Neural progenitor cell (in vitro differentiated cells): ENCODE measurements around the gene ANAPC10. TPM values are rescaled to one million over a fixed set of nuclear protein-coding genes. Genes with fewer than 3 reads are reported as not detected.
A peak's percentile ranks its signal among the peaks of the same experiment; 100 is the strongest.
"Not testable (repeated sequence)": the region's sequence is repeated elsewhere in the genome, so short reads cannot be mapped to it uniquely, and the experiment has no call there.

ENCODE experiments used
- DNase-seq: peaks from one replicate; pipeline ENCODE4 v3.0.0-alpha.2; 2016; ENCODE audit warnings: low spot score
- H2AFZ ChIP-seq: fragments of 200-600 bp; sonication (generic); replicated peaks from 2 replicates; pipeline ENCODE4 v1.6.1; 2016; ENCODE audit warnings: antibody characterized with exemption
- H3F3A ChIP-seq: fragments of 200-600 bp; sonication (generic); 2 replicates; pipeline ENCODE4 v1.6.1; 2016; ENCODE audit warnings: antibody characterized with exemption, low read depth
- H3K27ac ChIP-seq: fragments of 200-600 bp; sonication (generic); 2 replicates; pipeline ENCODE4 v1.5.1; 2016; ENCODE audit warnings: mild to moderate bottlenecking
- H3K27me3 ChIP-seq: fragments of 200-600 bp; sonication (generic); 2 replicates; pipeline ENCODE4 v1.6.1; 2016; ENCODE audit warnings: mild to moderate bottlenecking, moderate library complexity
- H3K36me3 ChIP-seq: fragments of 200-600 bp; sonication (generic); 2 replicates; pipeline ENCODE4 v1.5.1; 2016
- H3K4me1 ChIP-seq: fragments of 200-600 bp; sonication (generic); 2 replicates; pipeline ENCODE4 v1.6.1; 2016; ENCODE audit warnings: mixed run types
- H3K4me2 ChIP-seq: fragments of 200-600 bp; sonication (generic); 2 replicates; pipeline ENCODE4 v1.6.1; 2016
- H3K4me3 ChIP-seq: fragments of 200-600 bp; sonication (generic); 2 replicates; pipeline ENCODE4 v1.5.1; 2016
- H3K79me2 ChIP-seq: fragments of 200-600 bp; sonication (generic); 2 replicates; pipeline ENCODE4 v1.6.1; 2016; ENCODE audit warnings: low read depth
- H3K9ac ChIP-seq: fragments of 200-600 bp; sonication (generic); 2 replicates; pipeline ENCODE4 v1.6.1; 2016
- H3K9me3 ChIP-seq: fragments of 200-600 bp; sonication (generic); 2 replicates; pipeline ENCODE4 v1.5.1; 2016; ENCODE audit warnings: low read depth
- H4K20me1 ChIP-seq: fragments of 200-600 bp; sonication (generic); 2 replicates; pipeline ENCODE4 v1.6.1; 2016; ENCODE audit warnings: low read depth
- H3K27ac Mint-ChIP-seq: 3 replicates; pipeline ENCODE4 v1.8.0; 2021; ENCODE audit warnings: mixed read lengths
- H3K27me3 Mint-ChIP-seq: 2 replicates; pipeline ENCODE4 v1.8.0; 2022; ENCODE audit warnings: low read depth, mild to moderate bottlenecking, inconsistent platforms, moderate library complexity, mixed read lengths; ENCODE audit not compliant: insufficient read depth
- H3K36me3 Mint-ChIP-seq: 3 replicates; pipeline ENCODE4 v1.8.0; 2021; ENCODE audit warnings: mixed read lengths
- H3K4me1 Mint-ChIP-seq: 3 replicates; pipeline ENCODE4 v1.8.0; 2021; ENCODE audit warnings: mixed read lengths
- H3K4me3 Mint-ChIP-seq: 3 replicates; pipeline ENCODE4 v1.8.0; 2021; ENCODE audit warnings: mild to moderate bottlenecking, moderate library complexity, mixed read lengths
- H3K9me3 Mint-ChIP-seq: 3 replicates; pipeline ENCODE4 v1.8.0; 2020; ENCODE audit warnings: mixed read lengths
- CTCF ChIP-seq: fragments of 200-600 bp; sonication (generic); IDR thresholded peaks from 2 replicates; pipeline ENCODE4 v1.5.1; 2017; ENCODE audit warnings: antibody characterized with exemption, mild to moderate bottlenecking
- EZH2 ChIP-seq: fragments of 200-600 bp; sonication (generic); IDR thresholded peaks from 2 replicates; pipeline ENCODE4 v1.6.1; 2017; ENCODE audit warnings: antibody characterized with exemption, mild to moderate bottlenecking, moderate library complexity
- EZH2phosphoT487 ChIP-seq: fragments of 200-600 bp; sonication (generic); IDR thresholded peaks from 2 replicates; pipeline ENCODE4 v1.6.1; 2017; ENCODE audit warnings: antibody characterized with exemption
- total RNA-seq: library from RNA; depleted of rRNA; stranded (reverse); fragments of >200 nt; gene quantifications from 2 replicates; pipeline ENCODE4 v1.2.3, GENCODE V29; 2015; ENCODE audit warnings: low replicate concordance

The ANAPC10 gene
- total RNA-seq, result 34.9 and 48.4 TPM in 2 replicates

GRCh38 chr4:145097821-145098674 lies at the start of gene ANAPC10, which contains the start of gene ABCE1:
Gene ANAPC10, minus strand, starts transcription at chr4:145098196. Its CDS starts 2,097 bp downstream, at chr4:145096099.
Gene ABCE1, plus strand, starts transcription at chr4:145098311. Its CDS starts 6,102 bp downstream, at chr4:145104413.
- peak within 1 kb of the TSS; percentile 96 for H3K4me2 ChIP-seq
- peak; percentile 100 for DNase-seq
- no peak for TF ChIP-seq EZH2phosphoT487
- no peak for TF ChIP-seq EZH2
- no peak for TF ChIP-seq CTCF

GRCh38 chr4:145136219-145136618 lies 38.2 kb upstream of the ANAPC10 start:
- H3K4me3 Mint-ChIP-seq, H3K9me3 Mint-ChIP-seq, H4K20me1 ChIP-seq, H3K4me2 ChIP-seq, H3K27me3 Mint-ChIP-seq, H3K4me1 Mint-ChIP-seq, H2AFZ ChIP-seq, H3K79me2 ChIP-seq, DNase-seq, H3K36me3 ChIP-seq, H3K27me3 ChIP-seq, H3K27ac ChIP-seq, H3K4me3 ChIP-seq, H3K27ac Mint-ChIP-seq, H3K9ac ChIP-seq, H3K9me3 ChIP-seq, H3K4me1 ChIP-seq: not testable (repeated sequence)
- peaks cover 31% of the 10 kb centered on the region for H3K36me3 Mint-ChIP-seq
- H3F3A ChIP-seq, result peaks cover 10% of the 10 kb centered on the region

More at GRCh38 chr4:145097821-145098674, at the start of gene ANAPC10, which contains the start of gene ABCE1:
- Mint-ChIP-seq H3K36me3 (peaks cover 26% of the 10 kb centered on the region), H3K4me1 (peaks cover 18% of the 10 kb centered on the region), H3K27ac (peak within 1 kb of the TSS; percentile 99), H3K27me3 (no peaks in the 10 kb centered on the region), H3K4me3 (peak within 1 kb of the TSS; percentile 99), H3K9me3 (peaks cover 13% of the 10 kb centered on the region)
- peak within 1 kb of the TSS; percentile 87 for H2AFZ ChIP-seq
- H3K9ac ChIP-seq, result peak within 1 kb of the TSS; percentile 80
- peaks cover 98% of the 10 kb centered on the region for H3K79me2 ChIP-seq
- peaks cover 8% of the 10 kb centered on the region for H3F3A ChIP-seq
- H3K27me3 ChIP-seq, result no peaks in the 10 kb centered on the region
- H3K9me3 ChIP-seq, result no peaks in the 10 kb centered on the region
- H3K4me3 ChIP-seq, result peak within 1 kb of the TSS; percentile 79
- no peaks in the 10 kb centered on the region for H4K20me1 ChIP-seq
- peaks cover 26% of the 10 kb centered on the region for H3K36me3 ChIP-seq
- H3K4me1 ChIP-seq, result peaks cover 17% of the 10 kb centered on the region
- peak within 1 kb of the TSS; percentile 94 for H3K27ac ChIP-seq

- DNase-seq, result no peak
- Mint-ChIP-seq H3K4me3 (no peak overlapping the region), H3K27me3 (no peaks in the 10 kb centered on the region), H3K4me1 (no peaks in the 10 kb centered on the region), H3K27ac (no peak overlapping the region), H3K36me3 (peaks cover 15% of the 10 kb centered on the region), H3K9me3 (no peaks in the 10 kb centered on the region)
- Histone ChIP-seq H3K79me2 (no peaks in the 10 kb centered on the region), H3K4me3 (no peak overlapping the region), H3K27ac (no peak overlapping the region), H3K4me1 (no peaks in the 10 kb centered on the region), H3K36me3 (peaks cover 6% of the 10 kb centered on the region), H3K9ac (no peak overlapping the region), H3K27me3 (no peaks in the 10 kb centered on the region), H3K9me3 (no peaks in the 10 kb centered on the region), H3F3A (peaks cover 15% of the 10 kb centered on the region), H3K4me2 (no peak overlapping the region), H2AFZ (no peak overlapping the region), H4K20me1 (no peaks in the 10 kb centered on the region)
- TF ChIP-seq EZH2phosphoT487 (no peak), CTCF (no peak), EZH2 (no peak)
Measured at GRCh38 chr4:145132511-145133098, 34.6 kb upstream of the ANAPC10 start.
